Upper lobe of left lung (tissue), 4 donors: ENCODE measurements around the gene C1orf232.

ENCODE experiments used
- CTCF ChIP-seq, 6 experiments: fragments of 450-650 bp in 4 of 6; fragments of 200-600 bp in 2 of 6; sonication (generic) in 2 of 6; IDR thresholded peaks; one replicate each; pipeline ENCODE4 v1.5.1; 2016 to 2019; ENCODE audit warnings: antibody characterized with exemption in 6 of 6
- EP300 ChIP-seq, 4 donors: sonication (generic); formaldehyde crosslinking; IDR thresholded peaks; one replicate each; pipeline ENCODE4 v1.5.1; 2017; ENCODE audit warnings: antibody characterized with exemption in 4 of 4, control low read depth in 2 of 4

- TF ChIP-seq CTCF (IDR thresholded peaks at IDR 0.05) (no peak), EP300 (IDR thresholded peaks at IDR 0.05) (no peak)
Measured at GRCh38 chr1:26169198-26169554, 413 bp upstream of the C1orf232 start.
